HG03108 (cell line): ENCODE measurements around the gene INPP5A.
"Not testable (repeated sequence)": the region's sequence is repeated elsewhere in the genome, so short reads cannot be mapped to it uniquely, and the experiment has no call there.

Experiments used
- ATAC-seq: cut with Tn5 transposase; IDR thresholded peaks from one replicate; pipeline ENCODE4 v1.9.1; 2021; ENCODE audit warnings: moderate library complexity; ENCODE audit not compliant: unreplicated experiment

INPP5A gene

GRCh38 chr10:132560241-132560731 is 22.7 kb downstream of the INPP5A start:
- ATAC-seq, result peak; percentile 31

GRCh38 chr10:132562177-132562915 is 24.8 kb downstream of the INPP5A start:
- no peak for ATAC-seq

DNA sequence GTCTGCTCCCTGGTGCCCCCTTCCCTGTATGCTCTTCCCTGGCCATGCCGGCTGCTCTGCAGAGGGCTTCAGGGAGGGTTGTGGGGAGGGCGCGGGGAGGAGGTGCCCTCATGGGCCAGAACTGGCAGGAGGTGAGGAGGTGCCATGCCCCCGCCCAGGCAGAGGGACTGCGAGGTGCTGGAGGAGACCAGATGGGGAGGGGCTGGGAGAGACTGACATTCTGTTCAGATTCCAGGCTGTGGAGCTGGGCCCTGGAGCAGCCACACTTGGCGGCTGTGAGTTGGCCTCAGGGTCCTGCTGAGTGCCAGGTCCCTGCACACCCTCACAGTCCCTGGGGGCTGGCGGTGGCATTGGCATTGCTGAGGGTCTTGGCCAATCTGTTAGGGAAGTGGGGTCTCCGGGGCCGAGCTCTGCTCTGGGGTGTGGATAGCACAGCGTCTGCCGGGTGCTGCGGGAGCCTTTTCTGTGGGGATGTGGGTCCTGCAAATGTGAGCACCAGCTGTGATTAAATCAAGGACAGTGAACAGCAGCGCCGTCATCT is 25.4 kb downstream of the INPP5A start:
- no peak for ATAC-seq

GRCh38 chr10:132563485-132564248 is 26.1 kb downstream of the INPP5A start:
- peak; percentile 65 for ATAC-seq

DNA sequence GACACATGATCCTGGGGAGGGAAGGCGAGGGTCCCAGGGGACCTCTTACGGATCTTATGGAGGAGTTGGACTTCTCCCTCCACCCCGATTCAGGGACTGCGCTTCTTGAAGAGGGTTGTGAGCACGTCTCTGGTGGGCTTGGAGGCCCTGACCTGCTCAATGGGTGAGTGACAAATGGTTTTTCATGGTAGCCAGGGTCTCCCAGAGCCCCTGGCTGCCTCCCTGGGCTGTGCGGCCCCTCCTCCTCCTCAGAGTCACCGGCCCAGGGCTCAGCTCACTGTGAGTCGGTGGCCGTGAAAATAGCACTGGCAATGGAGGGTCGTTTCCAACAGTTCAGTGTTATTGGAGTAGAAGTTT is 26.6 kb downstream of the INPP5A start:
- no peak for ATAC-seq

DNA sequence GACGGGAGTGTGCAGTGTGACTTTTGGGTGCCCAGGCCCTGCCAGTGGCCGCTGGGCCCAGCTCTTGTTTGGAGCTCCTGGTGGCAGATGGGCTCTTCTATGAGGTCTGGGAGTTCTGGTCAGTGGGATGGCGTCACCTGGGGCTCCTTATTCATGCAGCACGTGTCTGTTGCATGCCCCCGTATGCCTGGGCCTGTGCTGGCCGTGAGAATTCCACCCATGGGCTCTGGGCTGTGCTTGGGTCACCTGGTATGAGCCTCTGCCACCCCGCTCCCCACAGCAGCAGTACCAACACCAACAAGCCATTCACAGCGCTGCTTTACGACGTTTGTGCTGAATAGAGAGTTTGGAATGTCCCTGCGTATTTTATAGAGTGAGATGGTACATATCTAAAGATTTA is 27.1 kb downstream of the INPP5A start:
- no peak for ATAC-seq

DNA sequence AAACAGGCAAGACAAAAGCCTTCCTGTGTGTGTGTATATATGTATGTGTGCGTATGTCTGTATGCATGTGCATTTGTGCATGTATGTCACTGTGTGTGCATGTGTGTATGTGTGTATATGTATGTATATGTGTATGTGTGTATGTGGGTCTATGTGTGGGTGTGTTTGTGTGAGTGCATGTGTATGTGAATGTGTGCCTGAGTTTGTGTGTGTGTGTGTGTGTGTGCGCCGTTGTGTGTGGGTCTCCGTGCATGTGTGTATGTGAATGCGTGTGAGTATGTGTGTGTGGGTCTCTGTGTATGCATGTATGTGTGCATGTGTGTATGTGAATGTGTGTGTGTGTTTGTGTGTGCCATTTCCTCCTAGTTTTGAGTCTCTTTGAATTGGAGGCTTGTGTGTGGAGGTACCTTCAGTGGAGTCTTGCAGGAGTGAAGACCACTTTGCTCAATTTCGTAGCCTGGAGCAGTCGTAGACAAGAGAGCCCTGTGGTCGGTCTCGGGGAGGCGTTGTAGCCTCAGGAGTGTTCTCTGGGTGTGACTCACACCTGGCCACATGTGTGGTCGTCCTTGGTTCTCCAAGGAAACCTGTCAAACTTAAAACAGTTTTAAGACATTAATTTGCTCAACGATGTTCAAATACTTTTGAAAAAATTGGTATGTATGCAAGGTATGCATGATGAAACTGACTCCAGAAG is 28.1 kb downstream of the INPP5A start:
- ATAC-seq, result no peak

DNA sequence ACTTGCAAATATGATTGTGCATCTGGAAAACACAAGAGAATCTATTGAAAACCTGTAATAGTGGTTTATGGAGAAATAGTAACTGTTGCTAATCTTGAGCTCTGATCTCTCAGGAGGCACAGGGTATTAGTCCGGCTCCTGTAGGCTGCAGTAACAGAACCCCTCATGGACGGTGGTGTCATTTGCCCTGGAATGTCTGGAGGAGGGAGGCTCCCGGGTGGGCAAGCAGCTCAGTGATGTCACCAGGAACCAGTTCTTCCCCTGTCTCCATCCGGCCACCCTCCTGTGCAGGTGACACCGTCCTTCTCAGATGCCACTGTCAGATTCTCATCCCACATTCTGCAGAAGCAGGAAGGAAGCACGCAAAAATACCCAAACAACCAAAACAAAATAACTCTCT is 29.3 kb downstream of the INPP5A start:
- ATAC-seq, result no peak

DNA sequence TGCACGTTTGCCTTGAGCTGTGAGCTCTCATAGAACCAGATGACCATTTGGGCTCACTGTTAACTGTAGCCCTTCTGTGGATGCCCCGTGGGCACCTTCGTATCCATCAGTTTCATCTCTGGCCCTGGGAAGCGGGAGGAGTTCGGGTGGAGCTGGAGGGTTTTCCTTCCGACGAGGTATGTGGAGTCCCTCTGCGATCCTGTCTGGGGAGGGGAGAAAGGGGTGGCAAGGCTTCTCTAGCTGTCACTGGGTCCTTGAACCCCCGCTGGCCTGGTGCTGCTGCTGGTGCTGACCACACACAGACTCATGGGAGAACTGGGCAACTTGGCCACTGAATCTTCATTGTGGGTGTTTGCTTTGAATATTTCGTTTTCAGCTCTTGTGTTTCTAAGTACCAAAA is 32.7 kb downstream of the INPP5A start:
- ATAC-seq, result no peak

DNA sequence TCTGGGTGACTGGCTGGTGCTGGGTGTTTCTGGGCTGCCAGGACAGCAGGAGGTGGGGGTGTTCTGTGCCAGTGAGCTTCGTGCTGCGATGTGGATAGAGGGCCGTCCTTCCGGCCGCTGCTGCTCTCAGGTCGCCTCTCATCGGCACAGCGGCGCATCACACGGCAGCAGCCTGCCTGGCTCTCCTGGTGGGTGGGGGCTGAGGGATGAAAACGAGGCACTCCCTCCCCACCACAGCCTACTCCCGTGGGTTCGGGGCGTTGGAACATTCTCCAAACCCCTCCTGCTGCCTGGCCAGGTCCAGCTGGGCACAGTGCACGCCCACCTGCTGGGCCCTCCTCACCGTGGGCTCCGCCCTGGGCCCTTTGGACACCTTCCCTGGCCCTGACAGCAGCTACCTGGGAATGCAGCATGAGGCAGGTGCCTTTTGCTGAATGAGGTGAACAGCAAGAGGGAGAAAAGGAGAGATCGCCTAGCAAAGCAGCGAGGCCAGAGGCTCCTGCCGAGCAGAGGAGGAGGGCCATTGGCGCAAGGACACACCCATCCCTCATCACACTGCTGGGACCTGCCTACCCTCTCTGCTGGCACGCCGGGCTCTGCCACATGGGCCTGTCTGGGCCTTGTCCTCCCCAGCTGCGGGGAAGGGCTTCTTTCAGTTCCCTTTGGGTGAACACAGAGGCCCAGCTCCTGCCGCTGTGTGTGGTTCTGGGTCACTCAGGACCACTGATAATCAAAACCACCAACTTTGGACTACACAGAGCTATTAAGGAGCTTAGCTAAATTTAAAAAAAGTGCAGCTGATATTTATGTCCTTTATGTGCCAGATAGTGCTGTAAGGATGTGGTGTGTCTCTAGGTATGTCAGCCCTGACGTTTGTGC is 33.4 kb downstream of the INPP5A start:
- peak; percentile 43 for ATAC-seq

GRCh38 chr10:132571650-132572544 is 34.3 kb downstream of the INPP5A start:
- ATAC-seq, result peak; percentile 62

DNA sequence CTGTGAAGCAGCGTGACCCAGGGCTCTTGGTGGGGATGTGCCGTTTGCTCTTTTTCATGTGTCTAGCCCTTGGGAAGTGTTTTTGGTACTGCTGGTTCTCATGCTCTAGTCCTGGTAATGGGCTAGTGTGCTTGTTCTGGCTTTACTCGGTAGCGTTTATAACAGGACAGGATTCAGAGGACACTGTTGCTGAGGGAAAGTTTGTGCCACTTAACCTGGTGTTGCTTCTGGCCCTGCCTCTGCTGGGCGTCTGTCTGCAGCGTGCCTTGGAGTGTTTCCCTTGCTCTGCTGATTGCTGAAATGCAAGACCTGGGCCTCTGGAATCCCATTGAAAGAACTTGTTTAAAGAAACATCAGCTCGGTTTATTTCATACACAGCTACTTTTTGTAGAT is 35.0 kb downstream of the INPP5A start:
- no peak for ATAC-seq

DNA sequence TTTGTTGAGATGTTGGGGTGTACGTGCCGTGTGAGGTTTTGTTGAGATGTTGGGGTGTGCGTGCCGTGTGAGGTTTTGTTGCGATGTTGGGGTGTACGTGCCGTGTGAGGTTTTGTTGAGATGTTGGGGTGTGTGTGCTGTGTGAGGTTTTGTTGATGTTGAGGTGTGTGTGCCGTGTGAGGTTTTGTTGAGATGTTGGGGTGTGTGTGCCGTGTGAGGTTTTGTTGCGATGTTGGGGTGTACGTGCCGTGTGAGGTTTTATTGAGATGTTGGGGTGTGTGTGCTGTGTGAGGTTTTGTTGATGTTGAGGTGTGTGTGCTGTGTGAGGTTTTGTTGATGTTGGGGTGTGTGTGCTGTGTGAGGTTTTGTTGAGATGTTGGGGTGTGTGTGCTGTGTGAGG is 35.4 kb downstream of the INPP5A start:
- not testable (repeated sequence) for ATAC-seq

- ATAC-seq, result no peak
Measured at GRCh38 chr10:132574288-132574687, 36.7 kb downstream of the INPP5A start.

DNA sequence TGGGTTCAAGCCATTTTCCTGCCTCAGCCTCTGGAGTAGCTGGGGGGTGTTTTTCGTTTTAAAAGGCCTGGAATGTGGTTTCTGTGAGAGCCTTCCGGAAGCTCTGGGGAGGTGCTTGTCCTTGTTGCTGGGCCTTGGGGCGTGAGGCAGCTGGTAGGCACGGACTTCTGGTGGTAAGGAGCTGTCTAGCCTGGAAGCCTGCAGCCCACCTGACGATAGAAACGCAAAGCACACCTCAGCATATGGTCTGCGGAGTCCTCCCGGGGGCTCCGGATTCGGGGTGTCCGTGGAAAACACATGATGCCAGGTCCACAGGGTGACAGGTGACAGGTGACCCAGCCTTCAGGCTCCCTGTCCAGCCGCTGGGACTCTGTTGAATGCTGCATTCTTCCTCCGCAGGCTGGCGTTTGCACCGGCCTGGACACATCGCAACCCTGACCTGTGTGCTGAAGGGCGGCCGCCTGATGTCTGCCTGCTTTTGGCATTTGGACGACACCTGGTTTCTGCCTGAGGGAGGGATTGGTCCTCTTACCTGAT is 37.3 kb downstream of the INPP5A start:
- ATAC-seq, result no peak

- ATAC-seq, result peak; percentile 22
Measured at GRCh38 chr10:132575320-132576201, 38.0 kb downstream of the INPP5A start.

DNA sequence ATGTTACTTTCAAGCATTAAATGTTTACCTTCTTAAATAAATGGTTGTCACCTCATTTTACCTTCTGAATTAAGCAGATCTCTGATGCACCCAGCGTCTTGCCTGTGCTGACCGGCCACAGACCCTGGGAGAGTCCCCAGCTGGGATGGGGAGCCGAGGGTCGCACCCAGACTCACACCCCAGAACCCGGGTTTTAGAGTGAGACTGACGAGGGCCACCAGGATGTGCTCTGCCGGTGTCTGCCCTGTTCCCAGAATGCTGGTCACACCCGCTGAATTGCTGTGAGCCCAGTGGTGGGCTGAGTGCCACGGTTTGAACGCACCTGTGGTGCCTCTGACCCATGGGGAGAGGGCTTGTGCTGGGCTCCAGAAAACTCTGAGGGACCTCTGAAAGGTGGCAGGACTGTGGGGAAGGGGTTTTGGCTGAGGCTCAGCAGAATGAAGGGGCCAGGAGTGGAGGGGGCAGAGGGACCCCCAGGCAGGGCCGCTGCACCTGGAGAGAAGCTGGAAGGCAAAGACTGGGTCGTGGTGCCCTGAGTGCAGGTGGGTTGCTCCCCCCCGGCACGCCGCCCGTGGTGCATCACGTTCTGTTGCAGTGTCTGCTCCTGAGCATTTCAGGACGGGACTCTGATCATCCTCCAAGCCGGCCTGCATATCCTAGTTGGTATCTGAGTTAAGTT is 39.2 kb downstream of the INPP5A start:
- no peak for ATAC-seq
